SU-DHL-6 (cell line): ENCODE results near the gene BOC.

Experiments
- H2AFZ ChIP-seq: fragments of 200-600 bp; sonication (generic); 2 replicates; pipeline ENCODE4 v1.6.1; 2014; ENCODE audit warnings: low read depth, mild to moderate bottlenecking, moderate library complexity, mixed read lengths, antibody characterized with exemption, low read length; ENCODE audit not compliant: severe bottlenecking
- H3F3A ChIP-seq: fragments of 200-600 bp; shearing (Covaris generic); 2 replicates; pipeline ENCODE4 v1.6.0; 2016; ENCODE audit warnings: antibody characterized with exemption, mild to moderate bottlenecking; ENCODE audit not compliant: insufficient read depth
- H3K27ac ChIP-seq: fragments of 200-600 bp; sonication (generic); 2 replicates; pipeline ENCODE4 v1.5.1; 2016; ENCODE audit warnings: low read depth, mild to moderate bottlenecking, low read length, moderate library complexity, mixed read lengths
- H3K27me3 ChIP-seq: fragments of 200-600 bp; sonication (generic), shearing (Covaris generic); 2 replicates; pipeline ENCODE4 v1.6.0; 2014; ENCODE audit warnings: mild to moderate bottlenecking, low read length
- H3K36me3 ChIP-seq: fragments of 200-600 bp; sonication (generic); 2 replicates; pipeline ENCODE4 v1.6.1; 2014; ENCODE audit warnings: mild to moderate bottlenecking, low read length, mixed read lengths
- H3K4me2 ChIP-seq: fragments of 300-600, 200-600 bp; shearing (Covaris generic), sonication (generic); 2 replicates; pipeline ENCODE4 v1.6.0; 2014; ENCODE audit warnings: low read length, low read depth, mild to moderate bottlenecking; ENCODE audit not compliant: poor library complexity, severe bottlenecking
- H3K4me3 ChIP-seq: fragments of 200-600 bp; sonication (generic); 2 replicates; pipeline ENCODE4 v1.5.1; 2014; ENCODE audit warnings: antibody characterized with exemption, low read length, mild to moderate bottlenecking, mixed read lengths; ENCODE audit not compliant: insufficient read depth, poor library complexity, severe bottlenecking
- H3K79me2 ChIP-seq: fragments of 200-600 bp; sonication (generic); 2 replicates; pipeline ENCODE4 v1.6.1; 2014; ENCODE audit warnings: mild to moderate bottlenecking, low read length, moderate library complexity; ENCODE audit not compliant: insufficient read depth
- H3K9ac ChIP-seq: fragments of 200-600 bp; sonication (generic); 2 replicates; pipeline ENCODE4 v1.7.0; 2014; ENCODE audit warnings: mild to moderate bottlenecking, low read length
- H3K9me2 ChIP-seq: fragments of 200-600 bp; sonication (generic); replicated peaks from 2 replicates; pipeline ENCODE4 v1.6.1; 2014; ENCODE audit warnings: low read length; ENCODE audit not compliant: insufficient read depth
- H3K9me3 ChIP-seq: fragments of 200-600 bp; sonication (generic); 2 replicates; pipeline ENCODE4 v1.6.1; 2014; ENCODE audit warnings: low read length, mixed read lengths; ENCODE audit not compliant: insufficient read depth
- H4K20me1 ChIP-seq: fragments of 200-600 bp; sonication (generic); 2 replicates; pipeline ENCODE4 v1.6.1; 2014; ENCODE audit warnings: low read depth, mild to moderate bottlenecking, antibody characterized with exemption, low read length, moderate library complexity, mixed read lengths
- EZH2phosphoT487 ChIP-seq: fragments of 200-600 bp; sonication (generic), shearing (Covaris generic); conservative IDR thresholded peaks from 2 replicates; pipeline ENCODE4 v1.6.1; 2018; ENCODE audit warnings: mild to moderate bottlenecking, antibody characterized with exemption, low read length, moderate library complexity, mixed read lengths
- TF ChIP-seq, protein P1 (sequence below): fragments of 200-600 bp; sonication (generic); IDR thresholded peaks from one replicate; pipeline ENCODE4 v1.5.1; 2017; ENCODE audit warnings: antibody characterized with exemption, mild to moderate bottlenecking, low read length, moderate library complexity; ENCODE audit not compliant: insufficient read depth, poor library complexity, severe bottlenecking

BOC gene

DNA sequence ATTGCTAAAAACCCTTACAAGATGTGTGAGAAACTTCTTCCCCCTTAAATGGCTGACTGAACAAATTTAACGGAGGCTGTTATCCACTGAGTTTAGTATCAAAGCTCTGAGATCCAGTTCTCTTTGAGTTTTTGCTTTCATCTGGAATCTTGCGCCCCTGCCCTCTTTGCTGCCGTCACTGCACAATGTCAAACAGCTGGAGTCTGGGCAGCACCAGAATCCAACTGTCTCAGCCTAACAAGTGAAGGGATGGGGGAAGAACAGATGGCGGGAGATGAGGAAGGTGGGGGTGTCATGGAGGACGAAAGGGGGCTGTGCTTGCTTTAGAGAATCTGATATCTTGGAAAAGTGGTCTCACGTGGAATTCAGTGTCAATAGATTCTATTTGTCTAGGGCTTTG is 7.0 kb upstream of the BOC start:
- H3K9ac ChIP-seq = no peak overlapping the region
- H3K9me3 ChIP-seq = no peaks in the 10 kb centered on the region
- TF ChIP-seq EZH2phosphoT487 = no peak
- TF ChIP-seq, protein P1, sequence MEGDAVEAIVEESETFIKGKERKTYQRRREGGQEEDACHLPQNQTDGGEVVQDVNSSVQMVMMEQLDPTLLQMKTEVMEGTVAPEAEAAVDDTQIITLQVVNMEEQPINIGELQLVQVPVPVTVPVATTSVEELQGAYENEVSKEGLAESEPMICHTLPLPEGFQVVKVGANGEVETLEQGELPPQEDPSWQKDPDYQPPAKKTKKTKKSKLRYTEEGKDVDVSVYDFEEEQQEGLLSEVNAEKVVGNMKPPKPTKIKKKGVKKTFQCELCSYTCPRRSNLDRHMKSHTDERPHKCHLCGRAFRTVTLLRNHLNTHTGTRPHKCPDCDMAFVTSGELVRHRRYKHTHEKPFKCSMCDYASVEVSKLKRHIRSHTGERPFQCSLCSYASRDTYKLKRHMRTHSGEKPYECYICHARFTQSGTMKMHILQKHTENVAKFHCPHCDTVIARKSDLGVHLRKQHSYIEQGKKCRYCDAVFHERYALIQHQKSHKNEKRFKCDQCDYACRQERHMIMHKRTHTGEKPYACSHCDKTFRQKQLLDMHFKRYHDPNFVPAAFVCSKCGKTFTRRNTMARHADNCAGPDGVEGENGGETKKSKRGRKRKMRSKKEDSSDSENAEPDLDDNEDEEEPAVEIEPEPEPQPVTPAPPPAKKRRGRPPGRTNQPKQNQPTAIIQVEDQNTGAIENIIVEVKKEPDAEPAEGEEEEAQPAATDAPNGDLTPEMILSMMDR = no peak
- no peaks in the 10 kb centered on the region for H3K36me3 ChIP-seq
- no peaks in the 10 kb centered on the region for H3F3A ChIP-seq
- no peak overlapping the region for H3K4me2 ChIP-seq
- H3K9me2 ChIP-seq = no peaks in the 10 kb centered on the region
- no peaks in the 10 kb centered on the region for H3K79me2 ChIP-seq
- no peak overlapping the region for H3K27ac ChIP-seq
- no peaks in the 10 kb centered on the region for H3K27me3 ChIP-seq
- H3K4me3 ChIP-seq = no peak overlapping the region
- no peak overlapping the region for H2AFZ ChIP-seq
- no peaks in the 10 kb centered on the region for H4K20me1 ChIP-seq

DNA sequence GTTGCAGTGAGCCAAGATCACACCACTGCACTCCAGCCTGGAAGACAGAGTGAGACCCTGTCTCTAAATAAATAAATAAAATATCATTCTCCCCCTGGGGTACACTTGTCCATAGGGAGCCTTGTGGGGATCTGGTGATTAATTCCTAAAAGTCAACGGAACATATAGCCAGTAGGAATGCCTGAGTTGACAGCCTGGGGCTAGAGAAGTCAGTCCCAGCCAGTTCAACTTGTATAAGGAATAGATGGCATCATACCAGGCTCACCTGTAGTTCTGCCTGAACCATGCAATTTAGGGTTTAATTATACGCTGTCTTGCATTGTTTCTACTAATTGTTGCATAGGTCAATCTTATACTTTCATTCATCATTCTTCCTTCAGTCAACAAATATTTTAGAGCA is 5.9 kb upstream of the BOC start:
- no peak overlapping the region for H3K9ac ChIP-seq
- H3K27ac ChIP-seq = no peak overlapping the region
- no peaks in the 10 kb centered on the region for H3K9me3 ChIP-seq
- H3K36me3 ChIP-seq = no peaks in the 10 kb centered on the region
- H2AFZ ChIP-seq = no peak overlapping the region
- no peaks in the 10 kb centered on the region for H3K27me3 ChIP-seq
- no peaks in the 10 kb centered on the region for H4K20me1 ChIP-seq
- H3F3A ChIP-seq = no peaks in the 10 kb centered on the region
- no peaks in the 10 kb centered on the region for H3K9me2 ChIP-seq
- no peak overlapping the region for H3K4me2 ChIP-seq
- H3K4me3 ChIP-seq = no peak overlapping the region
- no peaks in the 10 kb centered on the region for H3K79me2 ChIP-seq
- TF ChIP-seq EZH2phosphoT487 = no peak
- TF ChIP-seq, protein P1 = no peak

DNA sequence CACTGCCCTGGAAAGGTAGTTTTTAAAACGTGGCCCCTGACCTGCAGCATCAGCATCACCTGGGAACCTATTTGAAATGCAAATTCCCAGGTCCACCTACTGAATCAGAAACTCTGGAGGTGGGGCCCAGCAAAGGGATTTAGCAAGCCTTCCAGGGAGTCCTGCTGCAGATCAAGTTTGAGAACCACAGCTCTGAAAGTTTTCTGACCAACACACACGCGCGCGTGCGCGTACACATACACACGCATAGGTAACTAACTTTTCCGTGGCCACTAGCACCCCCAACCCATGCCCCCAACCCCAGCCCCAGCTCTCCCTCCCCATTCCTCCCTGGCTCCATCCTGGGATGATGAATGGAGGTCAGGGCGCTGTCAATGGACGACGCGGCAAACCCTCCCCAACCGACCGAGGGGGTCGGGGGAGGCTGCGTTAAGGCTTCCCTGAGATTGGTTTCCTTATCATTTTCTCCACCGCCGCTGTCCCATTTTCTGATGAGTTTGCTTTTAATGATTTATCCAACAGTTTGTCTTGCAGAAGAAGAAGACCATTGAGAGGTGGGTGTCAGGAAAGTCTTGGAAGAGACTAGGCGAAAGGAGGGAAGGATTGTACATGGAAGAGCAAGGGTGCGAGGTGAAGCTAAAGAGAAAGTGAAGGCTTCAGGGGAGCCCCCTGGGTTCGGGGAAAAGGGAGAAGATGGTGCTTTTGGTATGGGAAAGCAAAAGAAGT is 590 bp upstream of the BOC start:
- H3K9ac ChIP-seq = no peak overlapping the region
- no peaks in the 10 kb centered on the region for H3K9me3 ChIP-seq
- no peaks in the 10 kb centered on the region for H3K9me2 ChIP-seq
- H3K4me3 ChIP-seq = no peak overlapping the region
- H4K20me1 ChIP-seq = no peaks in the 10 kb centered on the region
- no peak overlapping the region for H3K27ac ChIP-seq
- H3K4me2 ChIP-seq = peak overlapping the region; percentile 20
- no peaks in the 10 kb centered on the region for H3K36me3 ChIP-seq
- H3K27me3 ChIP-seq = no peaks in the 10 kb centered on the region
- no peak for TF ChIP-seq EZH2phosphoT487
- TF ChIP-seq, protein P1 = no peak
- no peaks in the 10 kb centered on the region for H3K79me2 ChIP-seq
- H3F3A ChIP-seq = no peaks in the 10 kb centered on the region
- H2AFZ ChIP-seq = no peak overlapping the region
